Stimulated activated CD4-positive, alpha-beta T cell treated with anti-CD3 and anti-CD28 coated beads, Interleukin-1b, Interleukin-23, amount 100 ng/mL, for 4 hours (primary cell): ENCODE results near the gene RGP1.

Source experiments
- DNase-seq, 2 donors: peaks; one replicate each; pipeline ENCODE4 v3.0.0-alpha.2; 2020; ENCODE audit warnings: low read depth in 2 of 2

The RGP1 gene

DNA sequence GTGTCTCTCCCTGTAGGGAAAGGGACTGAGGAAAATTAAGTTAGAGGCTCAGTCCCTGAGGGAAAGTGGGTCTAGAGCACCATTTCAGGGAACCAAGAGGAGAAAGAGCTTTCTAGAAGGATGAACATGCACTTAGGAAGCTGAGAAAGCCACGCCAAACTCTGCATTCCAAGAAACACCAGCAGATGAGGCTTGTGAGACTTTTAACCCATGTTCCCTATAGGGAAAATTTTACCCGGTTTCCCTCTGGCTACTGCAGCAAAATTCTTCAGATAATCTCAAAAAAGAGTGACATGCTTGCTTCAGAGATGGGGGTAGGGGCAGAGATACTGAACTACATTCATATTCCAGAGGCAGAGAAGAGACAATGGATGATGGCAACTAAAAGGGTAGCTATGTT is 25.7 kb upstream of the RGP1 start:
- DNase-seq = no peak

- DNase-seq = no peak
Observed at GRCh38 chr9:35723908-35724307, 25.2 kb upstream of the RGP1 start.

DNA sequence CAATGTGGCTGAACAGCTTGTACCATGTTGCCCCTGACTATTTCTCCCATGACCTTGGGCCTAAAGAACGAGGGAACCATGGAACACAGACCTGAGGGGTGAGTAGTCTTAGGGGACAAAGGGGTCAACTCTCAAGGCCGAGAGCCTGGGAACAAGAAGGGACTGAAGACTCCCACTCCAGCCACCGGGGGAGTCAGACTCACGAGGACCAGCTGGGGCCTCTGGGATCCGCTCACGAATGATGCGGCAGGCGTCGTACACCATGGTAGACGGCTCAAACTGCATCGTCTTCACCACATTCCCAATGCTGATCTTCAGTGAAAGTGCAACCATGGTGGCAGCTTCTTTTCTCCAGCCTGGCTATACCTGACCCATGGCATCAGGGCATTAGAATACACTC is 23.7 kb upstream of the RGP1 start:
- DNase-seq = no peak

GRCh38 chr9:35726931-35727330 is 22.2 kb upstream of the RGP1 start:
- no peak for DNase-seq

DNA sequence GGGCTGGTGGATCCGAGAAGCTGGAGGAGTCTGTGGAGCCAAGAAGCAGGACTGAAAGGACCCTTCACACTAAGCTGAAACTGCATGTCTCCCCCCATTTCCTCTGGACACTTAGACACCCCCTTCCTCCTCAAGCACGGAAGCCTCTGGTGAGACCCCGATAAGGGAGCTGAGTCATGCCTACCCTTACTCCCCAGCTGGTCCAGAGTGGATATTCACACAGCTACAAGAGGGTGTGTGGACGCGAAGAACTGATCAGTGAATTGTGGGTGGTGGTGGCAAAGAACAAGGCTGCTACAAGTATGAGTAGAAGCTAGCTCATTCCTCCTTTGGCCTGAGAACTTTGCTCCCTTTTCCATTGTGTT is 21.4 kb upstream of the RGP1 start:
- DNase-seq = no peak

DNA sequence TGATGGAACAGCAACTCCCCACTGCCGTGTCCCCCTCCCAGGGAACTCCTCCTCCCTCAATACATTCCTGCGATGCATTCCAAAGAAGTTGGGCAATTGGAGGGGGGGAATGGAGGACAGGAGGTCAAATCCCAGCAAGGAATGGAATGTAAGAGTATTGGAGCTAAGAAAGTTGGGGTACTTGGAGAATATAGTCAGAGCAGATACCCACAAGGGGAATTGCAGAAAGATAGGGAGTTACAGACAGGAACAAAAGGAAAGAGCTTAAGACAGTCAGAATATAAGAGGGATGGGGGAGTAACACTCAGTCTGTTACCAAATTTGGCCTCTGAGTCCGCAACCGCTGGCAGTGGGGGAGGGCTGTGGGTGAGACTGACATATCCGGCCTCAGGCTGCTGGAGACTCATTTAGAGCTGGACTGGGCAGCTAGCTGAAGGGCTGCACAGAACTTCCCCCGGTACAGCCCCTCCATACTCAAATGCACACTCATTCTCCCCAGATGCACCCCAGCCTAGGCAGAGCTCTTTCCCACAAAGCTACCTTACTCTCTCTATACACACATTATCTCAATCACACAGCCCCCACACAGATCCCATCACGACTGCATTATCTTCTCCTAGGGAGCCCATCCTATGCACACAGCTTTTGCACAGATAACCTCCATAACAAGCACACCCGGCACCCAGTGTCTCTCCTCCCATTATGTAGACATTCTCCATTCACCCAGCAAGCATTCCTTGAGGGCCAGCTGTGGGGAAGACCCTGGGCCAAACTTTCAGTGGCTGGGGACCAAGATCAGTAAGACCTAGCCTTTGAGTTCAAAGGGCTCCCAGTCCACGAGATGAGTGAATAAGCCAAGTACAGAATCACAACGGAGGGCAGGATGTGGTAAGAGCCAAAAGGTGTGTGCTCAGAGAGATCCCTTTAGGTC is 20.8 kb upstream of the RGP1 start:
- no peak for DNase-seq

- no peak for DNase-seq
Observed at GRCh38 chr9:35729101-35729500, 20.0 kb upstream of the RGP1 start.

DNA sequence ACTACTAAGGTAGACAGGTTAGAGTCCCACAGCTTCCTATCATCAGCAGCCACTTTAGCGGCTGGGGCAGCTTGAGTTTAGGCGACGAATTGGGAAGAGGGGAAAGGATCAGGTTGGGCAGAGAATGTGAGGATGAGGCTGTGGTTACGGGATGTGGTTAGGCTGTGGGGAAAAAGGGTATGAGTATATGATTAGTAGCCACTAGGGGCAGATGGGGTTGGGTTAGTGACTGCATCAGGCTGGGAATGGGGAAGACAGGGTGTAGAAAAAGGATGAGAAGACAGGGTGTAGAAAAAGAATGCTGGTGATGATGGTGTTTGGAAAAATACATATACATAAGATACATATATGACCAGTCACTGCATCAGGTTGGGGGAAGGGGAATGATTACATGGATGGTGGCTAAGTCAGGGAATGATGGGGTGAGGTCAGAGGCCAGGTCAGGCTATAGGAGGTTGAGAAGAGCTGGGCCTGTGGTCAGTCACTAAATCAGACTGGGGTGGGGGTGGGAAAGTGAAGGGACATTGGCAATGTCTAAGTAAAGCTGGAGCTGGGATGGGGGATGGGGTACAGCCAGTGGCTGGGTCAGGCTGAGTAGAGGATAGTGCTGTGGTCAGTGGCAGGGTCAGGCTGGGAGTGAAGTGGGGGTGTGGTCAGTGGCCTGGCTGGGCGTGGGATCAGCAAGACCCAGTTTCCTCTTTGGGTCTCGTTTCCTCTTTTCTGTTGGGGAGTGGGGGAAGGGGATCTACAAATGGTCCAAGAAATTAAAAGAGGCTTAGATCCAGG is 19.2 kb upstream of the RGP1 start:
- DNase-seq = no peak

DNA sequence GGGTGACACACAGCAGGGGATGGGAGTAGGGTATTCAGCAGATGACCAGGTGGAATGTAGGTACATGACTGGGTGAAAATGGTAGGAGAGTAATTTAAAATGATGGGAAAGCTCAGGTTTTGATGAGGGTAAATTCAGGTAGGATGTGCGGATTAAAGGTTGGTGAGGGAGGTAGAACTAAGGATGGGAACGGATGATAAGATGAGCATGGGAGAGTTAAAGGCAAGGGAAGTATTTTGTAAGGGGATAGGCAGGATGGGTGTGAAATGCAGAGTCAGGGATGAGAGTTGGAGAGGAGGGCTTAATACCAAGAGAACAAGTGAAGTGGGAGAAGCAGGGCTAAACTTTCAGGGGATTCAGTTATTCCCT is 18.6 kb upstream of the RGP1 start:
- DNase-seq = no peak

GRCh38 chr9:35731415-35732184 is 17.5 kb upstream of the RGP1 start:
- DNase-seq = no peak

GRCh38 chr9:35732185-35732799 is 16.8 kb upstream of the RGP1 start, which contains the start of the genes CREB3 and TLN1:
Gene CREB3 (plus strand): TSS chr9:35732666. CDS start chr9:35732773, 107 bp downstream.
Gene TLN1 (minus strand): TSS chr9:35732195. CDS start chr9:35725694, 6,501 bp downstream.
- peak; percentile 90 to 91 for DNase-seq

- DNase-seq = no peak
Observed at GRCh38 chr9:35732800-35733541, 16.1 kb upstream of the RGP1 start.

DNA sequence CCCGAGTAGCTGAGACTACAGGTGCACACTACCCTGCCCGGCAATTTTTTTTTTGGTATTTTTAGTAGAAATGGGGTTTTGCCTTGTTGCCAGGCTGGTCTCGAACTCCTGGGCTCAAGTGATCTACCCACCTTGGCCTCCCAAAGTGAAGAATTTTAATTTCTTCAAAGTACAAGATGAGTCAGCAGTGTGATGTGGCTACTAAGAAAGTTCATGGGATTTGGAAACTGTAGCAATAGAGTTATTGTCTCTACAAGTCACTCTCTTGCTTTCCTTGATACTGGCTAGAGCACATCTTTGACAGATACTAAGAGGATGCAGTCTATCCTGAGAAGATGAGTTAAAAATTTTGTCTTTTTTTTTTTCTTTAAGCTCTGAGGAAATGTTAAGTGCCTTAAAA is 15.0 kb upstream of the RGP1 start:
- DNase-seq = no peak

DNA sequence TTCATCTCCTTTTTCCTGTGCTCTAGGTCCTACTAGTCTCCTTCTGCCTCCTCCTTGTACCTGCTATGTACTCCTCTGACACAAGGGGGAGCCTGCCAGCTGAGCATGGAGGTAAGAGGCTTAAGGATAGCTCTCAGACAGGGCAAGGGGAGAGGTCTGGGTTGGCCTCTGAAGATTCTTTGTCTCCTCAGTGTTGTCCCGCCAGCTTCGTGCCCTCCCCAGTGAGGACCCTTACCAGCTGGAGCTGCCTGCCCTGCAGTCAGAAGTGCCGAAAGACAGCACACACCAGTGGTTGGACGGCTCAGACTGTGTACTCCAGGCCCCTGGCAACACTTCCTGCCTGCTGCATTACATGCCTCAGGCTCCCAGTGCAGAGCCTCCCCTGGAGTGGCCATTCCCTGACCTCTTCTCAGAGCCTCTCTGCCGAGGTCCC is 12.9 kb upstream of the RGP1 start:
- peak in 1 of 2 donors; percentile 51 for DNase-seq

DNA sequence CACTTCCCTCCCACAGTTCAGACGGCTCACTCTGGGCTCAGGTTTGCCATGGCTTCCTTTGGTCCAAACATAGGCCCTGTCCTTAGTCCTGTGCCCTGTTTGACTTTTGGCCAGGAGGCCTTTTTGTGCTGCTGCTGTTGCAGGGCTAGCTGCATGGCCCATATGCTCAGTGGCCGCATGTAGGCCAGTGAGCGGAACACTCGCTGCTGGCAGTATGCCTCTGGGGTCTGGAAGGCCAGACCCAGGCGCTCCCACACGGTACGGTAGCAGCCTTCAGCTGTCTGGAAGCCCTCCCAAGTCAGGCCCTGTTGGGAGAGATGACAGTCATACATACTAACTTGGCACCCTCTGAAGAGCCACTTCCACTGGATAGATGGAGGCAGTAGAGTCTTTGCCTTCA is 11.9 kb upstream of the RGP1 start:
- no peak for DNase-seq

GRCh38 chr9:35738186-35738585 is 10.9 kb upstream of the RGP1 start:
- DNase-seq = no peak

- DNase-seq = no peak
Observed at GRCh38 chr9:35738924-35739323, 10.2 kb upstream of the RGP1 start.

DNA sequence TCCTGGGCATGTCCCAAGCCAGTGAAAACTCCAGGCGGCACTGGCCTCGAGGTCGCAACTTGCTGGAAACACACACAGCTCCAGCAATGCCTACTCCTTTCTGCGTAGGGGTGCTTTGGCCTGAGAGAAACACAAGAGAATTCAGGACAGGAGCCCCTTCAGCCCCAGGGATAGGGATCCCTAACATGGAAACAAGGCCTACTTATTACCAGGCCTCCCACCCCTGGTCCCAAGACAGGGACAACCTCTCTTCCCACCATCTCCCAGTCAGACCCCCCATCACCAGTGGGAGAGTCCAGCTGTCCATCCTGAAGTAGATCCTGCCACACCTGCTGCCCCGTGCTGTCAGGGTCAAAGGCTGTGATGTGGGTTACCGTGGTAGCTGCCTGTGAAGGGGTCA is 8.8 kb upstream of the RGP1 start:
- DNase-seq = no peak

DNA sequence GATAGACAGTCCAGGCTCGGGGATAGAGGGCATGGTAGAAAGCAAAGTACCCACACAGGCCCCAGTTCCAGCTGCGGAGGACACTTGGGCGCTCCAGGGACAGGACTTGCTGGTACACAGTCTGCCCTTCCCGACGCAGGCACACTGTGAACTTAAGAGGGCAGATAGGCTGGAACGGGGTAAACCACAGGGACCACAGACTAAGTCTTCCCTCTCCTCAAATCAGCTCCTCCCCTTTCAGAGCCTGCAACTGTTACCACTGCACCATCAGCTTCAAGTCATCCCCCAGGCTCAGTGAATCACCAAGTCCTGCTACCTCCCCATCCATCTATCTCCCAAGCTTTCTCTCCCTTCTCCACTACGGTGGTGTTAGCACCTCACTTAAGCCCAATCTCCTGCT is 7.3 kb upstream of the RGP1 start:
- no peak for DNase-seq

- DNase-seq = no peak
Observed at GRCh38 chr9:35743452-35743851, 5.6 kb upstream of the RGP1 start.
